HepG2 (cell line): Measurements from ENCODE around the gene ATG4D. TPM values are rescaled to one million over a fixed set of nuclear protein-coding genes. Genes with fewer than 3 reads are reported as not detected.

Source experiments
- BATF2 ChIP-seq: sonication (generic); formaldehyde crosslinking; IDR thresholded peaks from 2 replicates; pipeline ENCODE4 v1.8.0; 2022; ENCODE audit warnings: mild to moderate bottlenecking, missing genetic modification reagents, moderate library complexity
- BCL6 ChIP-seq: IDR thresholded peaks from 2 replicates; pipeline ENCODE4 v1.6.1; 2016; ENCODE audit warnings: missing genetic modification reagents, missing compliant biosample characterization
- BORCS8-MEF2B ChIP-seq: sonication (generic); formaldehyde crosslinking; IDR thresholded peaks from 2 replicates; pipeline ENCODE4 v1.8.0; 2022; ENCODE audit warnings: mild to moderate bottlenecking, missing genetic modification reagents
- E2F2 ChIP-seq: sonication (generic); formaldehyde crosslinking; IDR thresholded peaks from 2 replicates; pipeline ENCODE4 v1.4.0; 2020; ENCODE audit warnings: missing genetic modification reagents, borderline replicate concordance
- KIAA2018 ChIP-seq: sonication (generic); formaldehyde crosslinking; IDR thresholded peaks from 2 replicates; pipeline ENCODE4 v1.5.0; 2020; ENCODE audit warnings: mild to moderate bottlenecking, missing genetic modification reagents, borderline replicate concordance
- KLF15 ChIP-seq: sonication (generic); formaldehyde crosslinking; IDR thresholded peaks from 2 replicates; pipeline ENCODE4 v1.8.1; 2023; ENCODE audit warnings: borderline replicate concordance, mild to moderate bottlenecking, inconsistent platforms, missing genetic modification reagents, mixed read lengths
- MAFG ChIP-seq: sonication (generic); formaldehyde crosslinking; IDR thresholded peaks from 2 replicates; pipeline ENCODE4 v1.5.1; 2020; ENCODE audit warnings: mild to moderate bottlenecking, missing genetic modification reagents
- MED13 ChIP-seq: sonication (generic); formaldehyde crosslinking; IDR thresholded peaks from 2 replicates; pipeline ENCODE4 v1.5.0; 2020; ENCODE audit warnings: missing genetic modification reagents
- PHF21A ChIP-seq: sonication (generic); formaldehyde crosslinking; IDR thresholded peaks from 2 replicates; pipeline ENCODE4 v1.5.0; 2020; ENCODE audit warnings: mild to moderate bottlenecking, missing genetic modification reagents
- REL ChIP-seq: sonication (generic); formaldehyde crosslinking; conservative IDR thresholded peaks from 2 replicates; pipeline ENCODE4 v1.8.0; 2022; ENCODE audit warnings: mild to moderate bottlenecking, missing genetic modification reagents, moderate library complexity
- TMF1 ChIP-seq: sonication (generic); formaldehyde crosslinking; IDR thresholded peaks from 2 replicates; pipeline ENCODE4 v1.8.1; 2022; ENCODE audit warnings: low read depth, missing genetic modification reagents
- YEATS4 ChIP-seq: sonication (generic); formaldehyde crosslinking; IDR thresholded peaks from 2 replicates; pipeline ENCODE4 v1.4.0; 2020; ENCODE audit warnings: missing genetic modification reagents, borderline replicate concordance
- ZFP90 ChIP-seq: sonication (generic); formaldehyde crosslinking; IDR thresholded peaks from 2 replicates; pipeline ENCODE4 v1.8.0; 2022; ENCODE audit warnings: missing genetic modification reagents, mild to moderate bottlenecking, inconsistent platforms, borderline replicate concordance
- ZNF574 ChIP-seq: sonication (generic); formaldehyde crosslinking; IDR thresholded peaks from 2 replicates; pipeline ENCODE4 v1.4.0; 2020; ENCODE audit warnings: missing genetic modification reagents
- ZNF724P ChIP-seq: sonication (generic); formaldehyde crosslinking; IDR thresholded peaks from 2 replicates; pipeline ENCODE4 v1.8.0; 2022; ENCODE audit warnings: missing genetic modification reagents, borderline replicate concordance
- ZNF790 ChIP-seq: sonication (generic); formaldehyde crosslinking; IDR thresholded peaks from 2 replicates; pipeline ENCODE4 v1.8.0; 2022; ENCODE audit warnings: missing genetic modification reagents, mild to moderate bottlenecking, borderline replicate concordance
- ZSCAN31 ChIP-seq: sonication (generic); formaldehyde crosslinking; IDR thresholded peaks from 2 replicates; pipeline ENCODE4 v1.5.0; 2020; ENCODE audit warnings: low read depth, mild to moderate bottlenecking, missing genetic modification reagents
- polyA plus RNA-seq, 8 experiments: library from polyadenylated mRNA; depleted of rRNA in 3 of 8; stranded (reverse) in 7 of 8; unstranded in 1 of 8; fragments of >200 nt; fragmentation: Illumina TruSeq in 4 of 8; extraction: Trizol in 4 of 8; gene quantifications; 2 replicates each; pipeline versions ENCODE4 v1.2.1 to v1.2.3, GENCODE V29; 2011 to 2016; ENCODE audit warnings: low read depth in 4 of 8, missing spikeins in 1 of 8, mixed read lengths in 1 of 8; ENCODE audit not compliant: insufficient read depth in 1 of 8
- total RNA-seq, 5 experiments: library from RNA; depleted of rRNA; stranded (reverse); fragments of >200 nt; fragmentation: Illumina TruSeq; extraction: Trizol; gene quantifications; 2 replicates each; pipeline ENCODE4 v1.2.3, GENCODE V29; 2016; ENCODE audit warnings: low read depth in 1 of 5

ATG4D gene
- total and polyA plus RNA-seq, 2 of the 13 experiments (the other 11 are each of a cell fraction or from before 2014, with no cell fraction given), result 17.8 to 19.0 TPM

- TF ChIP-seq ZNF574 (CRISPR knock-in tag) (peak; percentile 78), ZFP90 (no peak; the same call in 1 of the 2 replicates), KIAA2018 (CRISPR knock-in tag) (no peak), TMF1 (peak; percentile 27), PHF21A (CRISPR knock-in tag) (no peak; the same call in 1 of the 2 replicates), ZSCAN31 (peak; percentile 91), BORCS8-MEF2B (CRISPR knock-in tag) (peak; percentile 83; the same call in 1 of the 2 replicates), MAFG (CRISPR knock-in tag) (peak; percentile 95), BCL6 (CRISPR knock-in tag) (no peak; the same call in 1 of the 2 replicates), BATF2 (CRISPR knock-in tag) (peak; percentile 95), MED13 (peak; percentile 65; the same call in 1 of the 2 replicates), KLF15 (CRISPR knock-in tag) (0 out of 2 replicates have a peak, but pooled peaks have one; percentile 3), ZNF790 (CRISPR knock-in tag) (no peak), E2F2 (CRISPR knock-in tag) (no peak), REL (CRISPR knock-in tag) (peak; percentile 60; the same call in 1 of the 2 replicates), ZNF724P (CRISPR knock-in tag) (peak; percentile 49; the same call in 1 of the 2 replicates), YEATS4 (CRISPR knock-in tag) (peak; percentile 95)
These were observed 41.1 kb upstream of the ATG4D start (continued) for GRCh38 chr19:10502524-10503001.
